DND-41 (cell line): ENCODE measurements around the gene SOST.

Experiments
- ATAC-seq: fragments of 200-7000 bp; cut with Tn5 transposase; 3 replicates; pipeline ENCODE4 v1.9.1; 2021; ENCODE audit warnings: low read depth; ENCODE audit not compliant: insufficient read depth
- DNase-seq: peaks from one replicate; pipeline ENCODE4 v3.0.0-alpha.2; 2020
- H2AFZ ChIP-seq: 2 replicates; pipeline ENCODE4 v1.6.0; 2012; ENCODE audit warnings: low read depth, low read length
- H3K27ac ChIP-seq: 2 replicates; pipeline ENCODE4 v1.5.1; 2012; ENCODE audit warnings: low read length, inconsistent platforms
- H3K27me3 ChIP-seq: fragments of 200-600 bp; sonication (generic); 2 replicates; pipeline ENCODE4 v1.6.0; 2012; ENCODE audit warnings: low read length, mild to moderate bottlenecking, inconsistent platforms; ENCODE audit not compliant: insufficient read depth, poor library complexity
- H3K36me3 ChIP-seq: 2 replicates; pipeline ENCODE4 v1.5.1; 2012; ENCODE audit warnings: low read length, inconsistent platforms; ENCODE audit not compliant: insufficient read depth
- H3K4me1 ChIP-seq: 2 replicates; pipeline ENCODE4 v1.5.1; 2012; ENCODE audit warnings: mild to moderate bottlenecking, low read length; ENCODE audit not compliant: insufficient read depth
- H3K4me2 ChIP-seq: 2 replicates; pipeline ENCODE4 v1.6.0; 2012; ENCODE audit warnings: mild to moderate bottlenecking, moderate library complexity, low read length, inconsistent platforms; ENCODE audit not compliant: insufficient read depth
- H3K4me3 ChIP-seq, 2 experiments: fragments of 200-600 bp in 1 of 2; shearing (Covaris generic) in 1 of 2; 2 replicates each; pipeline ENCODE4 v1.5.1; 2012 to 2016; ENCODE audit warnings: inconsistent platforms in 2 of 2, low read length in 2 of 2, mild to moderate bottlenecking in 2 of 2, low read depth in 1 of 2, moderate library complexity in 1 of 2
- H3K79me2 ChIP-seq: 2 replicates; pipeline ENCODE4 v1.6.0; 2012; ENCODE audit warnings: low read length, inconsistent platforms; ENCODE audit not compliant: insufficient read depth
- H3K9ac ChIP-seq: 2 replicates; pipeline ENCODE4 v1.6.0; 2012; ENCODE audit warnings: low read depth, mild to moderate bottlenecking, inconsistent platforms, low read length, moderate library complexity
- H3K9me3 ChIP-seq: 2 replicates; pipeline ENCODE4 v1.5.1; 2012; ENCODE audit warnings: low read length, moderate library complexity, mild to moderate bottlenecking, inconsistent platforms; ENCODE audit not compliant: insufficient read depth, severe bottlenecking
- H4K20me1 ChIP-seq: 2 replicates; pipeline ENCODE4 v1.6.0; 2012; ENCODE audit warnings: low read length; ENCODE audit not compliant: insufficient read depth
- EZH2 ChIP-seq: IDR thresholded peaks from 3 replicates; pipeline ENCODE4 v1.6.1; 2012; ENCODE audit warnings: borderline replicate concordance, low read depth, mild to moderate bottlenecking, moderate library complexity, low read length, inconsistent platforms; ENCODE audit not compliant: severe bottlenecking
- TF ChIP-seq, protein P1 (sequence below): IDR thresholded peaks from 2 replicates; pipeline ENCODE4 v1.5.1; 2012; ENCODE audit warnings: borderline replicate concordance, low read length, moderate library complexity, mild to moderate bottlenecking; ENCODE audit not compliant: poor library complexity, severe bottlenecking; ENCODE audit errors: extremely low read depth

Gene SOST

DNA sequence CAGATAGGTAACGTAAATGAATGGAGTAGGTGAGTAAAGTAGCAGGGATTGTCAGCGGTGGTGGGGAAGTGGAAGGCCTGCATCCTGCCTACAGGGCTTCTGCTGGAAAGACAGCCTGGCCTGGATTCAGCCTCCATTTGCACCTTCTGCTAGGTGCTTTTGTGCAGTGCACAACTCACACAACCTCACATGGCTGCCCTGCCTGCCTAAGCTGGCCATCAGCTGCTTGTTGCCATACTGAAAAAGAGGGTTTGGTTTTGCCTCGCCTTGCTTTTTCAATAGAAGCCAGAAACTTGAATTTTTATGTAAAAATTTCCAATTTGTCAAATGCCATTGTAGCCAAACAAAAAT is 36.3 kb downstream of the SOST start:
- no peak for TF ChIP-seq EZH2
- TF ChIP-seq, protein P1, sequence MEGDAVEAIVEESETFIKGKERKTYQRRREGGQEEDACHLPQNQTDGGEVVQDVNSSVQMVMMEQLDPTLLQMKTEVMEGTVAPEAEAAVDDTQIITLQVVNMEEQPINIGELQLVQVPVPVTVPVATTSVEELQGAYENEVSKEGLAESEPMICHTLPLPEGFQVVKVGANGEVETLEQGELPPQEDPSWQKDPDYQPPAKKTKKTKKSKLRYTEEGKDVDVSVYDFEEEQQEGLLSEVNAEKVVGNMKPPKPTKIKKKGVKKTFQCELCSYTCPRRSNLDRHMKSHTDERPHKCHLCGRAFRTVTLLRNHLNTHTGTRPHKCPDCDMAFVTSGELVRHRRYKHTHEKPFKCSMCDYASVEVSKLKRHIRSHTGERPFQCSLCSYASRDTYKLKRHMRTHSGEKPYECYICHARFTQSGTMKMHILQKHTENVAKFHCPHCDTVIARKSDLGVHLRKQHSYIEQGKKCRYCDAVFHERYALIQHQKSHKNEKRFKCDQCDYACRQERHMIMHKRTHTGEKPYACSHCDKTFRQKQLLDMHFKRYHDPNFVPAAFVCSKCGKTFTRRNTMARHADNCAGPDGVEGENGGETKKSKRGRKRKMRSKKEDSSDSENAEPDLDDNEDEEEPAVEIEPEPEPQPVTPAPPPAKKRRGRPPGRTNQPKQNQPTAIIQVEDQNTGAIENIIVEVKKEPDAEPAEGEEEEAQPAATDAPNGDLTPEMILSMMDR = no peak
- no peak for ATAC-seq

DNA sequence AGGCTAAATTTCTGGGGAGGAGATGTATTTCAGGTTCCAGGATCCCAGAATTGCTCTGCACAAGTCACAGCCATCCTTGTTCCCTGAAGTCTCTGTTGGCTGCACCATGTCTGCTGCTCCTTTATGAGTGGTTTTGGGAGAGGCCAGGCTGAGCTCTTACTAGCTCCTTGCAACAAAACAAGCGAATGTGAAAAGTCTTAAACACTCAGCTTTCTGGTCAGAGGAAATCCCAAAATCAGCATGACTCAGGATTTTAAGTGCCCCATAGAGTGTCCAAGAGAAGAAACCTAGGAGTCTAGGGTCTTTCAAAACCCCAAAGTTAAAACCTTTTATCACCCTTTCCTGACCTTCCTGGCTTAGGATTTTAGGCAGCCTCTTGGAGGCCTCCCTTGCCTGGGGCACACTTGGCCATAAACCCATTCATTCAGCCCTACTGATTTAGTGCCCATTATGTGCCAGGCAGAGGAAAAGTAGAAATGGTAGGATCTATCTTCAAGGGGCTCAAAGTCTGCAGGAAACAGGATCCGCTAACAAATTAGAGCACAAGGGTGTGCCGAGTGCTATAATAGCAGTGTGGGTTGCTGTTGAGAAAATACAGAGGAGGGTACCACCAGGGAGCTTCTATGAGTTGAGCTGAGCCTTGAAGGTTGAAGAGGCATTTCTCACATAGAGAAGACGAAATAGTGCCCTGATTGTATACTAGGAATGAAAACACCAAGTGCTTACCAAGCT is 36.9 kb downstream of the SOST start:
- Histone ChIP-seq H3K27ac (no peak overlapping the region), H3K36me3 (no peaks in the 10 kb centered on the region), H3K4me1 (peaks cover 14% of the 10 kb centered on the region), H3K9ac (peak overlapping the region; percentile 73), H3K27me3 (peaks cover 14% of the 10 kb centered on the region), H3K9me3 (no peaks in the 10 kb centered on the region), H3K79me2 (no peaks in the 10 kb centered on the region), H3K4me2 (peak overlapping the region; percentile 80), H4K20me1 (no peaks in the 10 kb centered on the region), H2AFZ (peak overlapping the region; percentile 61), H3K4me3 (peak overlapping the region in 1 of 2 experiments; percentile 61; a peak in 2 of 4 replicates)
- TF ChIP-seq EZH2 = no peak
- TF ChIP-seq, protein P1 = no peak
- no peak for DNase-seq
- ATAC-seq = no peak

More for the DNA sequence above, 36.3 kb downstream of the SOST start:
- Histone ChIP-seq H3K79me2 (no peaks in the 10 kb centered on the region), H3K9ac (no peak overlapping the region), H3K9me3 (no peaks in the 10 kb centered on the region), H3K4me1 (peaks cover 14% of the 10 kb centered on the region), H3K36me3 (no peaks in the 10 kb centered on the region), H3K27me3 (peaks cover 14% of the 10 kb centered on the region), H2AFZ (no peak overlapping the region), H3K4me3 (no peak overlapping the region), H3K4me2 (no peak overlapping the region), H4K20me1 (no peaks in the 10 kb centered on the region), H3K27ac (no peak overlapping the region)
- no peak for DNase-seq

DNA sequence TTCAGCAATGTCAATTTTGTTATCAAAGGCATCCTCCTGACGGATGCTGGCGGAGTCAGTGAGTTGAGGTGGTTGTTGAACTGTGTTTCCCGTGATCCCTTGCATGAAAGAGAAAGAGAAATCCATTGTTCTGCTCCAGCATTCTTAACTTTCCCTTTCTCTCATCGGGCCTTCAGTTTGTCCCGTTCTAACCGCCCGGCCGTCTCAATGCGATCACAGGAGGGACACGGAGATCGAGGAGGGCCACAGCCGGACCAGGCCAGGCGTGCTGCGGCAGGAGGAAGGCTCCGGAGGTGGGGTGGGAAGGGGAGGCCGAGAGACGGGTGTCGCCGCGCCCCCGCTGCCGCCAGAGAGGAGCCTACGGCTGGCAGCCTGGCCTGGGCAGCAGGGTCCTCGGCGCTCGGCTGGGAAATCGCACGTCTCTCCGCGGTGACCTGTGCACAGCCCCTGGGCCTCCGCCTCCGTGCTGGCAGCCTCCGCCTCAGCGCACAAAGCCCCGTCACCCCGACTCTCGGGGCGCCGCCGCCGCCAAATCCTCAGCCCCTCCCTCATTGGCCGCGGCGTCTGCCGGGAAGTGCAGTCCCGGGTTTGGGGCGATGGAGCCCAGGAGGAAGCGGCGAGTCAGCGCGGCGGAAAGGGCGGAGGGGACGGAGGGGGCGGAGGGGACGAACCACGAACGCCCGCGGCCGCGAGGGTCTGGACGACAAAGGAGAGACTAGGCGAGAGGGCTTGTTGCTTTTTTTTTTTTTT is 38.1 kb downstream of the SOST start:
- peak overlapping the region; percentile 55 for H3K27ac ChIP-seq
- H3K27me3 ChIP-seq = peaks cover 14% of the 10 kb centered on the region
- H3K9ac ChIP-seq = peak overlapping the region; percentile 73
- H3K4me3 ChIP-seq = peak overlapping the region; percentile 20 to 61; a peak in 3 of 4 replicates
- H3K4me2 ChIP-seq = peak overlapping the region; percentile 80
- H3K79me2 ChIP-seq = no peaks in the 10 kb centered on the region
- H3K9me3 ChIP-seq = no peaks in the 10 kb centered on the region
- no peaks in the 10 kb centered on the region for H3K36me3 ChIP-seq
- H2AFZ ChIP-seq = peak overlapping the region; percentile 90
- DNase-seq = peak; percentile 78
- TF ChIP-seq, protein P1 = no peak
- peak; percentile 50 for TF ChIP-seq EZH2
- ATAC-seq = peak; percentile 95
- peaks cover 14% of the 10 kb centered on the region for H3K4me1 ChIP-seq
- no peaks in the 10 kb centered on the region for H4K20me1 ChIP-seq
